GM12875 (cell line): Measurements from ENCODE around the gene RADIL.

Experiments
- H3K4me3 ChIP-seq: one replicate; pipeline ENCODE4 v1.5.1; 2011; ENCODE audit warnings: low read depth, low read length, control low read depth
- TF ChIP-seq, protein P1 (sequence below): IDR thresholded peaks from 2 replicates; pipeline ENCODE4 v1.5.1; 2011; ENCODE audit warnings: low read depth, mild to moderate bottlenecking, control low read depth, inconsistent platforms, low read length, moderate library complexity, borderline replicate concordance; ENCODE audit not compliant: insufficient read depth

Gene RADIL

DNA sequence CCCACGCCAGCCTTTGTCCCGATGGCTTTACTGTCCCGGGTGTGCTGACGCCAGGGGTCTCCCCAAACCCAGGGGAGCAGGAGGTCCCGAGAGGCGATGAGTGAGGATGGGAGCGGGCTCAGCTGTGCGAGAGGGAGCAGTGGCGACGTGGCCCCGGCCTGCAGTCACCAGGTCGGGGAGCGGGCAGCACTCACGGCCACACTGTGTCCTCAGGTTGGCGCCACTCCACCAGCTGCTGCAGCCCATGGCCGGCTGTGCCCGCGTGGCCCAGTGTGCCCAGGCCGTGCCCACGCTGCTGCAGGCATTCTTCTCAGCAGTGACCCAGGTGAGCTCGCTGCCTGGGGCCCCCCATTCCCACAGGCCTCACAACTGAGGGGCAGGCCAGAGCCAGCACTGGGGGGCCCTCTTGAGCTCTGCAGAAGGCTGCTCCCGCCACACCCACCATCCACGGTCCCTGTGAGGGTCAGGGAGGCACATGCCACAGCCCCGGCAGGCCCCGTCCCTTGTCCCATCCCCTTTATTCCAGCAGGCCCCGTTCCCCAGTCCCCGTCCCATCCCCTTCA is 94.8 kb downstream of the RADIL start:
- H3K4me3 ChIP-seq, result no peak overlapping the region
- TF ChIP-seq, protein P1, sequence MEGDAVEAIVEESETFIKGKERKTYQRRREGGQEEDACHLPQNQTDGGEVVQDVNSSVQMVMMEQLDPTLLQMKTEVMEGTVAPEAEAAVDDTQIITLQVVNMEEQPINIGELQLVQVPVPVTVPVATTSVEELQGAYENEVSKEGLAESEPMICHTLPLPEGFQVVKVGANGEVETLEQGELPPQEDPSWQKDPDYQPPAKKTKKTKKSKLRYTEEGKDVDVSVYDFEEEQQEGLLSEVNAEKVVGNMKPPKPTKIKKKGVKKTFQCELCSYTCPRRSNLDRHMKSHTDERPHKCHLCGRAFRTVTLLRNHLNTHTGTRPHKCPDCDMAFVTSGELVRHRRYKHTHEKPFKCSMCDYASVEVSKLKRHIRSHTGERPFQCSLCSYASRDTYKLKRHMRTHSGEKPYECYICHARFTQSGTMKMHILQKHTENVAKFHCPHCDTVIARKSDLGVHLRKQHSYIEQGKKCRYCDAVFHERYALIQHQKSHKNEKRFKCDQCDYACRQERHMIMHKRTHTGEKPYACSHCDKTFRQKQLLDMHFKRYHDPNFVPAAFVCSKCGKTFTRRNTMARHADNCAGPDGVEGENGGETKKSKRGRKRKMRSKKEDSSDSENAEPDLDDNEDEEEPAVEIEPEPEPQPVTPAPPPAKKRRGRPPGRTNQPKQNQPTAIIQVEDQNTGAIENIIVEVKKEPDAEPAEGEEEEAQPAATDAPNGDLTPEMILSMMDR, result no peak

DNA sequence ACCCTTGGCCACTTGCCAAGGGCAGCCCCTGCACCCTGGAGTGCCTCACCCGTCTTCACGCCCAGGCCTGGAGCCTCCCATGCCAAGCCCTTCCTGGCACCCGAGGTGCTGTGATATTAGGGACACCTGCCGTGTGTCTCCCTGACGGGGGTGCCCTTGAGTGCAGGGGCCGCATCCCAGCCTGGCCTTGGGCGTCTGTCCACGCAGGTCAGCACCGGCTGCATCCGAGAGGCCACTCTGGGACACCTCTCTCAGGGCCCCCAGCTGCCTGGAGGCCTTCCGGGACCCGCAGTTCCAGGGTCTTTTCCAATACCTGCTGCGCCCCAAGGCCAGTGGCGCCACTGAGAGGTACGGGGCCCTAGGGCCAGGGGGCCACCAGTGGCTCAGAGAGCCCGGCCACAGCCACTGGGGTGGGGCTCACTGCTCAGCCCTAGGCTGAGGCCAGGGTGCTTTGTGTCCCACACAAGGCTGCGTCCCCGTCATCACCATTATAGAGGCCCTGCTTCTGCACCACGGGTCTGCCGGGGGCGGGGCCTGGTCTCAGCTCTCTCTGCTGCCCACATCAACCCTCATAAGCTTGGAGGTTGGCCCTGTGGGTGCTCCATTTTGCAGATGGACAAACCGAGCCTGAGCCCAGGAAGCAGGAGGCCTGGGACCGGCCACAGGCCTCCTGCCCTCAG is 95.4 kb downstream of the RADIL start:
- TF ChIP-seq, protein P1, result no peak
- H3K4me3 ChIP-seq, result no peak overlapping the region

DNA sequence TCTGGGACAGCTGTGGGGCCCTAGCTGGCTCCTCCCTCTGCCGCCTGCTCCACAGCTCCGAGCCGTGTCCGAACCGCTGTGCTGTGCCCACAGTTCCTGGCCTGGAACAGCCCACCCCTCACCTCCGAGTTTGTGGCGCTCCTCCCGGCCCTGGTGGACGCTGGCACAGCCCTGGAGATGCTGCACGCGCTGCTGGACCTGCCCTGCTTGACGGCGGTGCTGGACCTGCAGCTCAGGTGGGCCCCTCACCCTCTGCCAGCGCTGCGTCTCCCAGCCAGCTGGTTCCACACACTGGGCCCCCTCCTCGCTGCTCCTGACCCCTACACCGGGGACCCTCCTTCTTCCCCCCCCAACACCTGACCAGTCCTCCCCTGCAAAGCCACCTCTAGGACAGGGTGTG is 96.0 kb downstream of the RADIL start:
- H3K4me3 ChIP-seq, result no peak overlapping the region
- TF ChIP-seq, protein P1, result no peak

DNA sequence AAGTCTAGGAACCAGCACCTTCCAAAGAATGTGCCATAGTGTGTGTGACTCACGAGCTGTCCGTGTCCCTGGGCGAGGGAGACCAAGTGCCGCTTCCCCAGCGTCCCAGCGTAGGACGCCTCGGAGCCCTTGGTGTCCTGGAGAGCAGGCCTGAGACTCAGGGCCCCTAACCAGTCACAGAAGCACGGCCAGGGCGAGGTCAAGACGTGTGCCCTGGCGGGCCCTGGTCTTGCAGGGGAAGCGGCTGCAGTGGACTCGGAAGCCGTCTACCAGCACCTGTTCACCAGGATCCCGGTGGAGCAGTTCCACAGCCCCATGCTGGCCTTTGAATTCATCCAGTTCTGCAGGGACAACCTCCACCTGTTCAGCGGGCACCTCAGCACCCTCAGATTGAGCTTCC is 97.5 kb downstream of the RADIL start:
- TF ChIP-seq, protein P1, result no peak
- no peak overlapping the region for H3K4me3 ChIP-seq

DNA sequence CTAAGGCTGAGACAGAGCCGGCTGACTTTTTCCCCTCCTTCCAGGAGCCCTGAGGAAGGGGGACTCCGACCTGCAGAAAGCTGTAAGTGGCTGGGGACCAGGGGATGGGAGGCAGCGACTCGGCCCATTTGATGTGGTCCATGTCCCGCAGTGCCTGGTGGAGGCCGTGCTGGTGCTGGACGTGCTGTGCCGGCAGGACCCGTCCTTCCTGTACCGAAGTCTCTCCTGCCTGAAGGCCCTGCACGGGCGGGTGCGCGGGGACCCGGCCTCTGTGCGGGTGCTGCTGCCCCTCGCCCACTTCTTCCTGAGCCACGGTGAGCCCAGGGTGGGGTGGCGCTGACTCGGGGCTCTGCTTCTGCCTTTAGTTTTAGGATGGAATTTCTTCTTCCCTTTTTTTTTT is 98.1 kb downstream of the RADIL start:
- no peak overlapping the region for H3K4me3 ChIP-seq
- TF ChIP-seq, protein P1, result no peak

DNA sequence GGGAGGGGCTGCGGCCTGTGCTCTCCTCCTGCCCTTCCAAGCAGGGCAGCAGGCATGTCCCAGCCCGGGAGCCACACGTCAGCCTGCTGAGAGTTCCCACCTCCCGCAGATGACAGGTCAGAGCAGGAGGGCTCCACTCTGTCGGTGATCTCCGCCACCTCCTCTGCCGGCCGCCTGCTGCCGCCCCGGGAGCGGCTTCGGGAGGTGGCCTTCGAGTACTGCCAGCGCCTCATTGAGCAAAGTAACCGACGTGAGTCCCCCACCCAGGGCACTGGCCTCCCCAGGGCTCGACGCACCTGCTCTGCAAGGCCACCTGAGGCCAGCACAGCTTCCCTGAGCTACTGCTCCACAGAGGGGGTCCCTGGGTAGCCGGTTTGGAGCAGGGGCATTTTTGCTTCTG is 98.7 kb downstream of the RADIL start:
- TF ChIP-seq, protein P1, result no peak
- H3K4me3 ChIP-seq, result no peak overlapping the region

DNA sequence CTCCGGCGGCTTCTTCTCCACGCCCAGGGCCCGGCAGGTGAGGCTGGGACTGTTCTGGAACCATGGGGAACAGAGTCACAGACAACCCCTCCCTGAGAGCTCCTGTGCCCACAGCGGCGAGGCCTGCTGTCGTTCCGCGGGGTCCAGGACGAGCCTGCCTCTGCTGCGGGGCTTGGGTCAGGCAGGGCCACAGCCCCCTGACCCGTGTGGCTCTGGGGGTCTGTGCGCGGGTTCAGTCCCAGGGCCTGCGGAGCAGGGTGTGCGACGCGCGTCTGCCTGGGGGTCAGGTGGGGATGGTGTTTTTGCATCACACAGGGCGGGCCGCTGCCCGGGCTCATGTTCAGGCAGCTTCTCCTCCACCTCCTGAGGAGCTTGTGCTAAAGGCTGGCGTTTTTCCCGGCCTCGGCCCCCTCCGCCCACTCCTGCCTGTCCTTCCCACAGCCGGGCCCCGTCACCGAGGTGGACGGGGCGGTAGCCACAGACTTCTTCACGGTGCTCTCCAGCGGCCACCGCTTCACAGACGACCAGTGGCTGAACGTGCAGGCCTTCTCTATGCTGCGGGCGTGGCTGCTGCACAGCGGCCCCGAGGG is 99.7 kb downstream of the RADIL start:
- TF ChIP-seq, protein P1, result no peak
- H3K4me3 ChIP-seq, result no peak overlapping the region
